Gastrocnemius medialis (tissue), 4 donors: ENCODE data around the gene CALHM3. TPM values are rescaled to one million over a fixed set of nuclear protein-coding genes. Genes with fewer than 3 reads are reported as not detected.

ENCODE experiments used
- ATAC-seq, 2 donors: fragments of 150-250 bp; one replicate each; pipeline ENCODE4 v1.9.1; 2016
- DNase-seq, 2 donors: peaks; one replicate each; pipeline ENCODE4 v3.0.0-alpha.2; 2019
- H3K27ac ChIP-seq, 4 donors: fragments of 200-600 bp; sonication (generic); 1 replicate in 1 of 4; 2 replicates in 3 of 4; pipeline ENCODE4 v1.5.1; 2016 to 2018; ENCODE audit warnings: mild to moderate bottlenecking in 2 of 4, moderate library complexity in 1 of 4
- H3K27me3 ChIP-seq, 3 donors: fragments of 200-600 bp; sonication (generic) in 2 of 3; 1 replicate in 1 of 3; 2 replicates in 2 of 3; pipeline versions ENCODE4 v1.5.1 to v1.6.0; 2016 to 2019; ENCODE audit warnings: mild to moderate bottlenecking in 1 of 3, moderate library complexity in 1 of 3
- H3K36me3 ChIP-seq, 2 donors: fragments of 200-600 bp; sonication (generic) in 1 of 2; one replicate each; pipeline ENCODE4 v1.5.1; 2017 to 2018
- H3K4me1 ChIP-seq, 2 donors: fragments of 200-600 bp; sonication (generic) in 1 of 2; one replicate each; pipeline ENCODE4 v1.5.1; 2016 to 2017; ENCODE audit warnings: mild to moderate bottlenecking in 2 of 2
- H3K4me3 ChIP-seq, 4 donors: fragments of 200-600 bp; sonication (generic) in 3 of 4; 1 replicate in 1 of 4; 2 replicates in 3 of 4; pipeline ENCODE4 v1.5.1; 2016 to 2019; ENCODE audit warnings: mild to moderate bottlenecking in 2 of 4
- H3K9me3 ChIP-seq, 3 donors: fragments of 200-600 bp; sonication (generic) in 2 of 3; 1 replicate in 1 of 3; 2 replicates in 2 of 3; pipeline ENCODE4 v1.5.1; 2016 to 2019
- POLR2A ChIP-seq, 2 donors: fragments of 450-650 bp; IDR thresholded peaks; one replicate each; pipeline ENCODE4 v1.6.1; 2017; ENCODE audit warnings: antibody characterized with exemption in 2 of 2, mild to moderate bottlenecking in 2 of 2, moderate library complexity in 2 of 2
- in situ Hi-C, 4 donors: fragments of 200-750 bp; cut with MboI; loops; one replicate each; pipeline versions ENCODE4 v1.15.0 to v1.8.0; 2017; ENCODE audit warnings: low sequenced_read_pairs in 4 of 4
- intact Hi-C: fragments of 100-400 bp; cut with DNase I; formaldehyde crosslinking; loops from one replicate; pipeline ENCODE4 v1.15.1; 2023; ENCODE audit warnings: low total_unique reads
- total RNA-seq, 4 donors: library from RNA; depleted of rRNA; stranded (reverse); fragments of >200 nt; gene quantifications; one replicate each; pipeline versions ENCODE4 v1.1.0 to v1.2.3, GENCODE V29; 2016
- TF ChIP-seq, protein P1 (sequence below), 5 experiments: fragments of 450-650 bp in 3 of 5; fragments of 200-600 bp in 2 of 5; sonication (generic) in 2 of 5; IDR thresholded peaks in 4 of 5; conservative IDR thresholded peaks in 1 of 5; 1 replicate in 4 of 5; 2 replicates in 1 of 5; pipeline ENCODE4 v1.5.1; 2016 to 2019; ENCODE audit warnings: antibody characterized with exemption in 5 of 5, mild to moderate bottlenecking in 3 of 5, moderate library complexity in 3 of 5

CALHM3 gene
- total RNA-seq, 4 donors from 2014 or later, result not detected

- Histone ChIP-seq H3K27me3 (peaks cover 7 to 15% (median 11%) of the 10 kb centered on the region in 3 donors), H3K4me1 (peaks cover 0 to 3% of the 10 kb centered on the region in 2 donors), H3K4me3 (no peak overlapping the region), H3K27ac (no peak overlapping the region), H3K9me3 (no peaks in the 10 kb centered on the region), H3K36me3 (no peaks in the 10 kb centered on the region)
- in situ Hi-C loops (no loop called here), intact Hi-C loops (no loop called here)
- TF ChIP-seq, protein P1, sequence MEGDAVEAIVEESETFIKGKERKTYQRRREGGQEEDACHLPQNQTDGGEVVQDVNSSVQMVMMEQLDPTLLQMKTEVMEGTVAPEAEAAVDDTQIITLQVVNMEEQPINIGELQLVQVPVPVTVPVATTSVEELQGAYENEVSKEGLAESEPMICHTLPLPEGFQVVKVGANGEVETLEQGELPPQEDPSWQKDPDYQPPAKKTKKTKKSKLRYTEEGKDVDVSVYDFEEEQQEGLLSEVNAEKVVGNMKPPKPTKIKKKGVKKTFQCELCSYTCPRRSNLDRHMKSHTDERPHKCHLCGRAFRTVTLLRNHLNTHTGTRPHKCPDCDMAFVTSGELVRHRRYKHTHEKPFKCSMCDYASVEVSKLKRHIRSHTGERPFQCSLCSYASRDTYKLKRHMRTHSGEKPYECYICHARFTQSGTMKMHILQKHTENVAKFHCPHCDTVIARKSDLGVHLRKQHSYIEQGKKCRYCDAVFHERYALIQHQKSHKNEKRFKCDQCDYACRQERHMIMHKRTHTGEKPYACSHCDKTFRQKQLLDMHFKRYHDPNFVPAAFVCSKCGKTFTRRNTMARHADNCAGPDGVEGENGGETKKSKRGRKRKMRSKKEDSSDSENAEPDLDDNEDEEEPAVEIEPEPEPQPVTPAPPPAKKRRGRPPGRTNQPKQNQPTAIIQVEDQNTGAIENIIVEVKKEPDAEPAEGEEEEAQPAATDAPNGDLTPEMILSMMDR (IDR thresholded peaks at IDR 0.05 in 4 of 5, conservative IDR thresholded peaks at IDR 0.05 in 1 of 5), result no peak
- no peak for TF ChIP-seq POLR2A (IDR thresholded peaks at IDR 0.05)
- DNase-seq (no peak), ATAC-seq (no peak)
These were observed 20.0 kb upstream of the CALHM3 start for GRCh38 chr10:103498936-103499638.

DNA sequence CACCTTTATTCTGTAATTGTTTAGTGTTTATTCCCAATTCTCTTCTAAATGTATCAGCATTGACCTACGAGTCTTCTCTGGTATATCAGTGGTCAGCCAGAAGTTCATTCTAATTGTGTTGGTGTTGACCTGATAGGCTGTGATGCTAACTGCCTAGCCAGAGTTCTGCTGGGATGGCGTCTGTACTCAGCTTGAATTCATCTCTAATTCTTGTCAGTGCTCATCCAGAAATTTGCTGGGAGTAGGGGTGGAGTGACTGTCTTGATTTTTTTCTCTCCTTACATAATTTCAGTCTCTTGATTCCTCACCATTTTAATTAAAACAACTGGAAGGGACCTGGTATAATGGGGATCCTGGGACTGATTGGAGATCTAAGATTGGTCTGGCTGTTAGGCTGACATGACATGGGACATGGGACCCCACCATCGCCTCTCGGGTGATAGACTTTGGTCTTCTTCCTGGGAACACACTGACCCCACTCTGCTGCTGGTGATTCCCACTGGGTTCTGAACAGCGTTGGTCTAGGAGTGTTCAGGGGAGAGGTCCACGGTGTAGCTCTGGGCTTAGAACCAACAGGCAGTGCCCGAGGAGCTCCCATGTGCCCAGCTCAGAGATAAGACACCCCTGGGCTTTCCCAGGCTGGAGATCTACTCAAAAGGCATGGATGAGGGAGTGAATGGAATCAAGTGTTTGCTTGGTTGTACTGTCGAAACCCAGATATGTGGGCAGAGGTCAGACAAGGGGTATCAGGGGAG is 18.3 kb upstream of the CALHM3 start:
- TF ChIP-seq, protein P1 (IDR thresholded peaks at IDR 0.05 in 4 of 5, conservative IDR thresholded peaks at IDR 0.05 in 1 of 5), result no peak
- ATAC-seq, result no peak
- Histone ChIP-seq H3K27ac (no peak overlapping the region), H3K36me3 (no peaks in the 10 kb centered on the region), H3K9me3 (no peaks in the 10 kb centered on the region), H3K27me3 (peaks cover 13 to 15% (median 13%) of the 10 kb centered on the region in 3 donors), H3K4me1 (peaks cover 0 to 8% of the 10 kb centered on the region in 2 donors), H3K4me3 (no peak overlapping the region)
- no peak for DNase-seq
- in situ Hi-C loops (no loop called here), intact Hi-C loops (no loop called here)

- in situ Hi-C loops (no loop called here), intact Hi-C loops (no loop called here)
- TF ChIP-seq, protein P1 (IDR thresholded peaks at IDR 0.05 in 4 of 5, conservative IDR thresholded peaks at IDR 0.05 in 1 of 5), result no peak
- TF ChIP-seq POLR2A (IDR thresholded peaks at IDR 0.05), result no peak
- H3K27ac ChIP-seq, result no peak overlapping the region
- H3K36me3 ChIP-seq, result no peaks in the 10 kb centered on the region
- peaks cover 13 to 15% (median 13%) of the 10 kb centered on the region in 3 donors for H3K27me3 ChIP-seq
- H3K4me1 ChIP-seq, result peaks cover 0 to 8% of the 10 kb centered on the region in 2 donors
- H3K9me3 ChIP-seq, result no peaks in the 10 kb centered on the region
- H3K4me3 ChIP-seq, result no peak overlapping the region
- DNase-seq (no peak), ATAC-seq (no peak)
These were observed 16.3 kb upstream of the CALHM3 start for GRCh38 chr10:103495321-103495720.

DNA sequence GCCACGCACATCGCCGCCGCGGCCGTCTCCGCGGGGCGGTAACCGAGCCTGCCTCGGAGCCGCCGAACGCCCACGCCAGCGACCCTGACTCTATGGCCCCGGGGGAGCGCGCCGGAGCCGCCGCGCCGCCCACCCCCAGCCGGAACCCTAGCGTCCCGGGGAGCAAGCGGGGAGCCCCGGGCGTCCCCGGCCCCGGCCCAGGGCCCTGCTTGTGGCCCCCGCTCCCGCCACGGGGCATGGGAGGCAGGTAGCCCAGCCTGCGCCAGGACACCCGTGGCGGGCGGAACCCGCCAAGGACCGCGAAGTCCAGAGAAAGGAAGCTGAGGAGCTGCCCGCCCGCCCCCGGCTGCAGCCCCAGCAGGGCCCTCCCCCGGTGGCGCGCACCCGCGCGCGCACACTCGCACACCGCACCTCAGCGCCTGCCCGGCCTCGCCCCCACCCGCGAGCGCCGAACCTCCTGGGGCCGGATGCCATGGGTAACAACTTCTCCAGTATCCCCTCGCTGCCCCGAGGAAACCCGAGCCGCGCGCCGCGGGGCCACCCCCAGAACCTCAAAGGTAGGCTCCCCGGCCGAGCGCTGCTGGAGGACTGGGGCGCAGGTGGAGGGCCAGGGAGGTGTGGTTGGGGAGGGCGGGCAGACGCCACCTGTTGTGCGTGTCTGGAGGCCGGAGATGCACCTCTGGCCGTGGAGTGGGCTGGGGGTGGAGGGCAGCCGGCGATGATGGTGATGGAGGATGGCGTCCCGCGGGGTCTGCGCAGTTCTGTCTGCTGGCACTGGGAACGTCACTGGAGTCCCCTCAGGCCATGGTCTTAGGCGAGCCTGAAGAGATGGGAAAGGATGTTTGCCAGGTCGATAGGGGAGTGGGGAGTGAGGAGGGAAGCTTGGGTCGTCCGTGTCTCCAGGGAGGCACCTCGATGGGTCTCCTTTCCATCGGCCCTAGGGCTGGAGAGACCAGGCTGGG is 15.2 kb upstream of the CALHM3 start:
- in situ Hi-C loops (no loop called here), intact Hi-C loops (no loop called here)
- DNase-seq (no peak), ATAC-seq (peak in 1 of 2 donors; percentile 8)
- Histone ChIP-seq H3K4me1 (peaks cover 0 to 8% of the 10 kb centered on the region in 2 donors), H3K36me3 (no peaks in the 10 kb centered on the region), H3K4me3 (peak overlapping the region; percentile 42 to 61 (median 51)), H3K9me3 (no peaks in the 10 kb centered on the region), H3K27ac (no peak overlapping the region), H3K27me3 (peaks cover 13 to 15% (median 13%) of the 10 kb centered on the region in 3 donors)
- TF ChIP-seq POLR2A (IDR thresholded peaks at IDR 0.05), result no peak
- TF ChIP-seq, protein P1 (IDR thresholded peaks at IDR 0.05 in 4 of 5, conservative IDR thresholded peaks at IDR 0.05 in 1 of 5), result no peak
